SHP77 (cell line): ENCODE data around the gene EHMT1.
"Not testable (repeated sequence)": the region's sequence is repeated elsewhere in the genome, so short reads cannot be mapped to it uniquely, and the experiment has no call there.

ENCODE experiments used
- DNase-seq, 2 experiments: peaks; one replicate each; lab custom pipeline; 2025; lab: John Stamatoyannopoulos, UW

The EHMT1 gene

DNA sequence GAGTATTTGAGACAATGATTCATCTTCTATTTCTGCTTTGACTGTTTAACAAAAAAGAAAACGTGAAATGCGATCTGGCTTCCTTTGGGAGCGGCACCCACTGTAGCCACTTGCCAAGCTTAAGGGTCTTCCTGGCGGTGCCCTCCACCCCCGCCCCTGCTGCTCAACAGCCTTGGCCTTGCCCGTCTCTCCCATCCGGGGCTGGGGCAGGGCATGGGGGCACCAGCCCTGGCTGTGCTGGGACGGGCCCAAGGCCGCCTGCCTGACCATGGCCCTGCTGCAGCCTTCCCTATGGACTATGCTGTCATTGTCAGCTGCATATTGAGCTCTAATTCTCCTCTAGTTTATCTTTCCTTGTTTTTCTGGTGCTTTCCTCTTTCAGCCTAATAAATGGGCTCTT, 143.0 kb downstream of the EHMT1 start:
- no peak for DNase-seq

DNA sequence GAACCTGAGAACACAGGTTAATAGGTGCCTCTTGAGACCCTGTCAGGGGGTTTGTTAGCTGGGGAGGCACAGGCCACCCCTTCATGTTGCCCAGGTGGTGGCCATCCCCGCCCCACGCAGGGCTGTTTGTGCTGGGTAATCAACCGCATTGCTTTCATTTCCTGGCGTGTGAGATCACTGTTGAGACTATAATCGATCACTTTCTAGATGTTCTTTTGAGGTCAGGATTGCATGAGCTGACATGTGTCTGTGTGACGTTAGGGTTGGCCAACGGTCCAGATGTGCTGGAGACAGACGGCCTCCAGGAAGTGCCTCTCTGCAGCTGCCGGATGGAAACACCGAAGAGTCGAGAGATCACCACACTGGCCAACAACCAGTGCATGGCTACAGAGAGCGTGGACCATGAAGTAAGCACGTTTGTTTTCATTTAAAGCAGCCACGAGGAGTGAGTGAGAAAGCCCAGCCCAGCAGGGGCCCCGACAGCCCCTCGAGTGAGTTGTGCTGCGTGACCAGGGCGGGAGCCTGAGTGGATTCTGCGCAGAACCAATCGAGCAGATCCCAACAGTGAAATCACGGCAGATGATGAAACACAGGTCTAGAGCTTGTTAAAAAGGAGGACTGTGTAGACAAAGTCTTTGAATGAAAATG, 143.7 kb downstream of the EHMT1 start:
- DNase-seq: no peak

DNA sequence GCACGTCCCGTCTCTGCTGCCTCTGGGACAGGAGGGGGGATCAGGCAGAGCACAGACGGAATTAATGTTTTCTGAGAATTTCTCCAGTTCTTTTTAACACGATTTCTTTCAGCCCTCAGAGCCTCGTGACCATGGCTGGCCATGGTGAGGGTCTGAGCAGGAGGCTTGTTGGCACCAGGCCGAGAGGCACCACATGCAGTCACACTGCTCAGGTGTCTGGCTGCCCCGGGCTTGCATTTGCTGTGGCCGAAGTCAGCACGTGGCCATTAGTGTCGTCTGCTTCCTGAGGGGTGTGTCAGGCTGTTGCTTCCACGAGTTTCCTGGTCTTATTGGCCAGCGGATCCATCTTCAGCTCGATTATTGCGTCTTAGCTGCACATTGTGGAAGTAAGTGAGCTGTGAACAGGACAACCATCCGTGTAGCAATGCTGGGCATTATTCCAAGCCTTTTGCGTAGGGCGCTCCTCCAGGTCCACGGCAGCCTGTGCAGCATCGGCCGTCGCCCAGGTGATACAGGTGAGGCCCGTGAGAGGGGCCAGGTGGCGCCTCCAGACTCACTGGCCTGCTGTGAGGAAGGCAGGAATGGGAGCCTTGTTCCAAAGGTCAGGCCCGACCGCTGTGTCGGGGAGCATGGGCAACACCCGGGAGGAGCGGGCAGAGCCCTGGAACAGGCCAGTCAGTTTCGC, 144.6 kb downstream of the EHMT1 start:
- DNase-seq: no peak

DNA sequence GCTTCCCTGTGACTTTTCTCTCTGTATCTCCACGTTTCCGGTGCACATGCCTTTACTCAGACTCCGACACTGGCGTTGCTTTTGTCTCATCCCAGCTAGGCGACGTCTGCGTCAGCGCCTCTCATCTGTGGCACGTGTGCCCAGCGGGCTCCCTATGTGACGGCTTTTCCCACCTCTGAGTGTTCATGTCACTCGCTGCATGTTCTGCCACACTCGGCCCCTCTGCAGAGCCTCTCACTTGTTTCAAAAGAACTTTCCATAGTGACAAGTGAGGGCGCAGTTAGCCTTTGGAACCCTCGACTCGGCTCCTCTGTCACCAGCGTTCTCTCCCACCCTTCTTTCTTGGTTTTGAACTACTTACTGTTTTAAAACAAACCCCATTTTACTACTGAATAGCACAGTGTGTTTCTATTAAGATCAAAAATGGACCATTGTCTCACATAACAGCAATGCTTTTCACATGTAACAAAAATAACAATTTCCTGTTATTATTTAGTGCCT, 145.4 kb downstream of the EHMT1 start:
- DNase-seq: no peak

DNA sequence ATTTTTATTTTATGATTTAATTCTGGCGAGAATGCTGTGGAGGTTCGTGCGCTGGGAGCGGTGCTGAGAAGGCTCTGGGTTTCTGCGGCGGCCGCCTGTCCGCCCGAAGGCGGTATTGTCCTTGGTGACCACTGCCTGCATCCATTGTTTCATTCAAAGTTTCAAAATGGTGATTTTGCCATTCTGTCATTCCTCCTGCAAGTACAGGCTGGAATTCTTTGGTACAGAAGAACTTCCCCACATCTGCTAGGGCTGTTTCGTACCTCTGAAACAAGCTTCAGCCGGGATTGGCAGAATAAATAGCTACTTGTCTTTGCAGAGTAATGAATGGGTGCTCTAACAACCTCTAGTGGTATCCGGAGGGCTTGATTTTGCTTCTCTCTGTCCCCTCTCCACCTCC, 146.2 kb downstream of the EHMT1 start:
- no peak for DNase-seq

DNA sequence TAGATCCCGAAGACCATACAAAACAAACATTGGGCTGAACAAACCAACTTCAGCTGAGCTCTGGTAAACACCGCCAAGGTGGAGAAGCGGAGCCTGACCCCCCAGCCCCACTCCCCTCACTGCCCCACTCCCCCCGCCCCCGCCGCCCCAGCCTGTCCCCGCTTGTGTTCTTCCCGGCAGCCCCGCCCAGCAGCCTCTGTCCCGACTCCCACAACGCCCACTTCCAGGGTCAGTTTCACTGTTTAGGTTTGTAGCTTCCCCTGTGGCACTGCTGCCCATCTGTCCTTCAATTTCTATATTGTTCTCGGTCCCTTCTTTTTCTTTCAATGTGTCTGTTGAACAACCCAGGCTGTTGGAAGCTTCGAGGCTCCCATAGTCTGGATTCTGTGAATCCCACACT, 146.7 kb downstream of the EHMT1 start:
- DNase-seq: no peak

DNA sequence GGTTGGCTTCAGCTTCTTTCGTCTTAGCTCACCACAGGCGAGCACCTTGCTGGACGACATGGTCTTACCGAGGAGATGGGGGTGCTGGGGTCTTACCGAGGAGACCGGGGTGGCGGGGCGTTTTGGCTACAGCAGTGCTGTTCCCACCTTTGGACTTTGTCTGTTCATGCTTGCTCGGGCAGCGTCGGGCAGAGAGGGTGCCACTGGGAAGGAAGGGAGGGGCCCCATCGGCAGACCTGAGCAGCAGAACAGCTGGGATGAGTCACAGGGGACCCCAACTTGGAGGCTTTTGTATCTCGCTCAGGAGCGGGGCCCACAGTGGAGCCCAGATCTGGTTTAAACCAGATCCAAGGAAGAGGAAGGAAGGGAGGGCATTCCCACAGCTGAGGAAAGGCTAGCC, 152.8 kb downstream of the EHMT1 start:
- no peak for DNase-seq

DNA sequence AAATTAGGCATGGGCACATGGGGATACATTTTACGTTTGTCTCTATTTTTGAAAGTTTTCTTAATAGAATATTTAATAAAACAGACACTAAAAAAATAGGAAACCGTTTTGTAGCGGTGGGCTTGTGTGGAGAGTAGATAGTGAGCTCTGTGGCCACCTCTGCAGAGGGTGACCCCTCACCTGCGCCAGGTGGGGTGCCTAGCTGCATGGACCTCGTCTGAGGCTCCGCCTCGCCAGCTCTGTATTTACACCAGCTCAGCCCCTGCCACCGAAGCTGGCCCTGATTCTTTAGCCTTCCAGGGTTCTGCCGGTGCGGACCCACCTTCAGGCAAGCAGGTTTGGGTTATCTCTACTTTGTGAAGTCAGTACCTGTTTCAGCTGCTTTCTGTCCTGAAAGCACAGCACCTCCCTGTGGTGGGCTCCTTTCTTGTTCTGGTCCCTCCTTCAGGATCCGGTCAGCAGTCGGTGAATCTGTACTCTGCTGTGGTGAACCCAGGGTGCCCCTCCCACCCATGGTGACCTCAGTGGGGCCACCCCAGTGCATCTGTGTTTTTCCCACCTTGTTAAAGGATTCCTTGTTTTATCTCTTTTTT, 153.6 kb downstream of the EHMT1 start:
- DNase-seq: no peak

DNA sequence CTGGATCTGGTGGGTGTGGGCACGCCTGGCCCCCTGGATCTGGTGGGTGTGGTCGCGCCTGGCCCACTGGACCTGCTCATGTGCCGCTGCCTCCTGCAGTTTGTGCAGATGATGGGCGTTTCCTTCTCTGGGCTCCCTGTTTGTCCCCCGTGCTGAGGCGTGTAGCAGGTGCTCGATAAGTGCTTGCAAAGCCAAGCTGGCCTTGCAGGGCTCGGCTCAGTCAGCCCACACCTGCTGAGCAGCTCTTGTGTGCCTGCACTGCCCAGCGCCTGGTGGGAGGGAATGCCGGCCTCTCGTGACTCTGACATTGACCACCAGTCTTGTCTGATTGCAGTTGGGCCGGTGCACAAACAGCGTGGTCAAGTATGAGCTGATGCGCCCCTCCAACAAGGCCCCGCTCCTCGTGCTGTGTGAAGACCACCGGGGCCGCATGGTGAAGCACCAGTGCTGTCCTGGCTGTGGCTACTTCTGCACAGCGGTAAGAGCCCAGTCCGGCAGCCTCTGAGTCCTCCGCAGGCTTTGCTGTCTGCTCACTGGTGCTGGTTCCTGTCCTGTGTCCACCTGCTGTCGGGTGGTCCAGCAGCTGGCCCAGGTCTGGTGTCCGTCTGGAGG, 156.1 kb downstream of the EHMT1 start:
- DNase-seq: peak; percentile 71 to 78

DNA sequence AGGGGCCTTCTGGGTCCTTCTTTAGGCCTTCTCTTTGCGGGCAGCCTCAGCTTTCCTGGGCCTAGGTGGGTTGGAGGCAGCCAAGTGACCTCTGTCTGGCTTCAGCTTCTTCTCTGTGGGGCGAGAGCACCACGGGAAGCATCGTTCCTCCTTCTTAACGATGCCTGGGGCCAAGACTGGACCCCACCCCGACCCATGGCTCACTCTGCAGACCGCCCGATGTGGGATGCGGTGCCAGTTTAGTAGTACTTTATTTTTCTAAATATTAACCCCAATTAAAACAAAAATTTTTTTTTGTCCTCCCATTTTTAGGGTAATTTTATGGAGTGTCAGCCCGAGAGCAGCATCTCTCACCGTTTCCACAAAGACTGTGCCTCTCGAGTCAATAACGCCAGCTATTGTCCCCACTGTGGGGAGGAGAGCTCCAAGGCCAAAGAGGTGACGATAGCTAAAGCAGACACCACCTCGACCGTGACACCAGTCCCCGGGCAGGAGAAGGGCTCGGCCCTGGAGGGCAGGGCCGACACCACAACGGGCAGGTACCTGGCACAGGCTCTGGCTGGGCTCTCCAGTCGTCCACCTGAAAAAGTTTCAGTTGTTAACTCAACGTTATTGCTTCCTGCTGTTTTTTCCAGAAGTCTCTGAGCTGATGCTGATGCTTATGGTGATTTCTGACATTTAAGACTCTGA, 157.6 kb downstream of the EHMT1 start:
- no peak for DNase-seq

DNA sequence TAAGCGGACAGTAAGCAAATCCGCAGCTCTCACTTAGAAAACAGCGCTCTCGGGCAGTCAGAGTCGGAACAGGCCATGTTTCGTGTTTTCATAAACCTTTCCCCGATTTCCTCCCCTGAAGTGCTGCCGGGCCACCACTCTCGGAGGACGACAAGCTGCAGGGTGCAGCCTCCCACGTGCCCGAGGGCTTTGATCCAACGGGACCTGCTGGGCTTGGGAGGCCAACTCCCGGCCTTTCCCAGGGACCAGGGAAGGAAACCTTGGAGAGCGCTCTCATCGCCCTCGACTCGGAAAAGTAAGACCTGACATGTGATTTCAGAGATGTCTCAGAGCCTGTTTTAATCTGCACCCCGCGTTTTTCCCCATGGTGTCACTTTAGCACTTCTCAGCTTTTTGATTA, 159.0 kb downstream of the EHMT1 start:
- DNase-seq: no peak

DNA sequence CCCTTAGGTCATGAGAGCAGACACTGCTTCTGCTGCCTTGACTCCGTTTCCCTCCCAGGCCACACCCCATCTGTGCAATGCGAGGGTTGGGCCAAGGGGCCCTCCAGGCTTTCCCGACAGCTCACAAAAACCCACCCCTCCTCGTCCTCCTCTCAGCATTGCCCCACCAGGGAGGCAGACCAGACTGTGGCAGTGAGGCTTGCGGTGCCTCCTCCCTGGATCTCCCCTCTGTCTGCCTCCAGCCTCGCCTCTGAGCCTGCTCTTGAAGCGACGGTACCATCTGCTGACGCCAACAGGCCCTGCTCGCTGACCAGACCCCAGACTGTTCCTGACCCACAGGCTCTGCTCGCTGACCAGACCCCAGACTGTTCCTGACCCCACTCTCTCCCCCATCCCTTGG, 159.5 kb downstream of the EHMT1 start:
- no peak for DNase-seq

DNA sequence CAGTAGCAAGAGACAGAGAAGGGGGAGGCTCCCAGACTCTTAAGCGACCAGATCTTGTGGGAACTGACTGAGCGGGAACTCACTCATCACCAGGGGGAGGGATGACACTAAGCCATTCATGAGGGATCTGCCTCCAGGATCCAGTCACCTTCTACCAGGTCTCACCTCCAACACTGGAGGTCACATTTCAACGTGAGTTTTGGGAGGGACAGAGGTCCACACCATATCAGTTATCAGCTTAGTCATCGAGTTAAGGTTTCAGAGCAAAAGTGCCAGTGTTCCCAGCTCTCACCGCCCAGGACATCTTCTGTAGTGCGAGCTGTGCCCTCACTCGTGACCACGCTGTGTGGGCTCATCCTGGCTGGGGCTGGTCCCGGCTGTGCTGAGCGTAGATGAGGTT, 160.1 kb downstream of the EHMT1 start:
- DNase-seq: no peak

DNA sequence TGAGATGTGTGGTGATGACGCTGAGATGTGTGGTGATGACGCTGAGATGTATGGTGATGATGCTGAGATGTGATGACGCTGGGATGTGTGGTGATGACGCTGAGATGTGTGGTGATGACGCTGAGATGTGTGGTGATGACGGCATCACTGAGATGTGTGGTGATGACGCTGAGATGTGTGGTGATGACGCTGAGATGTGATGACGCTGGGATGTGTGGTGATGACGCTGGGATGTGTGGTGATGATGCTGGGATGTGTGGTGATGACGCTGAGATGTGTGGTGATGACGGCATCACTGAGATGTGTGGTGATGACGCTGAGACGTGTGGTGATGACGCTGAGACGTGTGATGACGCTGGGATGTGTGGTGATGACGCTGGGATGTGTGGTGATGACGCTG, 161.2 kb downstream of the EHMT1 start:
- not testable (repeated sequence) for DNase-seq

DNA sequence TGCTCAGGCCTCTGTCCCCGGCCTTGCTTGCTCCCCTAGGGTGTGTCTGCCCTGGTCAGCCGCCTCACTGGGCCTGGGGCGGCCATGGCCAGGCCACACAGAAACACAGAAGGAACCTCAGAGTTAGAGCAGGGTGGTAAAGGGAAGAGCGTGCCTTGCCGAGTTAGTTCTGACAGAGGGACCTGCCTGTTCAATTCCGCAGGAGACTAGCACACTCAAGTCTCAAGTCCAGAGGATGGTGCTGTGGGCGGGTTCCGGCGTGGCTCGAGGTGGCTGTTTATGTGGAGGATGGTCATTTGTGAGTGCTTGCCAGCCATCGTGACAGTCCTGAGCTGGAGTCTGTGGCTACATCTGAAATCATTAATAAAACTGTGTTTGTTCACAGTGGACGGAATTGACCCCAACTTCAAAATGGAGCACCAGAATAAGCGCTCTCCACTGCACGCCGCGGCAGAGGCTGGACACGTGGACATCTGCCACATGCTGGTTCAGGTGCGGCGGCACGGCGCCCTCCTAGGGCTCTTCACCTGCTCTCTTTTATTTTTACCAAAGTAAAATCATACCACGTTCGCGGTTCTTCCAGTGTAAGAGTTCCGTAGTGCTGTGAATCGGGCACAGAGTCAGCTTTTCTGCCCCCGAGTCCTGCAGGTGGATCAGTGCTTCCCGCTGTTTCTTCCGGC, 163.2 kb downstream of the EHMT1 start:
- no peak for DNase-seq

DNA sequence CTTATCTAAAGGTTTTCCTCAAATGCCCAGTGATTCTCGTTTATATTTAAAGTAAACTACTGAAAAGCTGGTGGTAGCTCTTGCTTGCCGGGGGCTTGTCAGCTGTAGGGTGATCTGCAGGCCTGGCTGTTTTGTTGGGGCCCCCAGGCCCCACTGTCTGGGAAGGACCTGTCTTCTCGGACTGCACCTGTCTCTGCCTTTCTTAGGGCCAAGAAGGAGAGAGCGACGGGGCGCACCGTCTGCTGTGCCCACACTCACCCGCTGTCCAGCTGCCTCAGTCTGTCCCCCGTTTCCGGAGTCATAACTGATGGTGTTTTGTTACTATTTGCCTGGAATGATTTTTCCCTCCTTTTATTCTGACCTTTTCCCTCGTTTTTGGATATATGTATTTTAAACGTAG, 164.7 kb downstream of the EHMT1 start:
- no peak for DNase-seq

DNA sequence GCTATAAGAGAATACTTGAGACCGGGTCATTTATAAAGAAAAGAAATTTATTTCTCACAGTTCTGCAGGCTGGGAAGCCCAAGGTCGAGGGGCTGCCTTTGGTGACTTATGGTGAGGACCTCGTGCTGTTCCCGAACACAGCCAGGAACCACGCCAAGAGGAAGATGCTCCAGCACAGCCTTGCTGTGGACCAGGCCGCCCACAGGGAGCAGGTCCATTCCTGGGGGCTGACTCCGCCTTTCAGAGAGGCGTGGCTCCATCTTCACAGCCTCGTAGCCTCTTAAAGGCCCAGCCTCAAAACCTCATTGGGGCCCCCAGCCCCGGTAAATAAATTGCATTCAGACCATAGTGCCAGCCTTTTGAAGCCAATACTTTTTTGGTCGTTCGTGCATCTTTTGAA, 165.2 kb downstream of the EHMT1 start:
- DNase-seq: no peak

DNA sequence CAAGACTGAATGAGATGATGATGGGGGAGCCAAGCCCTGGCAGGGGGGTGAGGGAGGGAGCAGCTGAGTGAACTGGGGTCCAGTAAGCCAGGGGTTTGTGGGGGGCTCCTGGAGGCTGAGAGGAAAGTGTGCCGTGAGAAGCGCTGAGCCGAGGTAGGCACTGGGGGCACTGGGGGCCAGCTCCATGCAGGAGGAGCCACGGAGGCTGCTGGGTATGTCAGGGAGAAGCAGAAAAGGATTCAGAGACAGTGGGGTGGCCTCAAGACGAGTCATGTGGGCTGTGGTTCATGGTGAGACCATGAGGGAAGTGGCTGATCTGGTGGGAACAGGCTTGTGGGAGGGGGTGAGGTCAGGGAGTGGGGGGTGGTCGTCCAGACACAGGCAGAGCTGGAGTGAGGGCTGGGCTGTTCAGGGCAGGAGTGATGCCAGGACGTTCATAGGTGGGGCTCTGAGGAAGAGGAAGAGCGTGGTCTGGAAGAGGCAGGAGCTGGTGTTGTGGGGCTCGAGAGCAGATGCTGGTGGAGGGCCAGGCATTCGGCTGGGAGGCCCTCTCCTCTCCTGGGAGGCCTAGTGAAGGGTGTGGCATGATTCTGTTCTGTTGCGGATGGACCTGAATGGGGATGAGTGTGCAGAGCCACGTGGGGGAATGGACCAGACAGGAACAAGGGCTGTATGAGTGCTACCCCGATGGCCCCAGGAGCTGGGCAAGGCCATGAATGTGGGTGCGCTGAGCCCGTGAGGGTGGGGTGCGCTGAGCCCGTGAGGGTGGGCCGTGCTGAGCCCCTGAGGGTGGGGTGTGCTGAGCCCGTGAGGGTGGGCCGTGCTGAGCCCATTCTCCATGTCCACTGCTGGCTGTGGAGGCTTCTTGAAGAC, 166.1 kb downstream of the EHMT1 start:
- no peak for DNase-seq

DNA sequence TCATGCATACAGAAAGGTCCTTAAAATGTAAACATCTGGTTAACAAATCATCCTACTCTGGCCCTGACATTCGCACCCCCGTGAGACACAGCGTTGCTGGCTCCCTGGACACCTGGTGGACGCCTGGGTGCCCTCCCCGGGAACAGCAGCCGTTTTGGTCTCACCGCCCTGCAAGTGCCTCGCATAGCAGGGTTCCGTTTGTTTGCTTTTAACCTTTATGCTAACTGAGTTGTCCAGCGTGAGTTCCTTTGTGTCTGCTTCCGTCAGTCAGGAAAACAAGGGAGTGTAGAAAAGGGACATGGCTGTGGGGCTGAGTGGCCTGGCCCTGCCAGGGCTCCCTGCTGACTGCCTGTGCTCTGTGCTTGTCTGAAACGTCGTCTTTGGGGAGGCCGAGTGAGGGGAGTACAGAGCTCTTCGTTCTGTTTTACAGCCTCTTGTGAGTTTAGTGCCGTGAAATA, 166.9 kb downstream of the EHMT1 start:
- DNase-seq: peak; percentile 49 to 51

DNA sequence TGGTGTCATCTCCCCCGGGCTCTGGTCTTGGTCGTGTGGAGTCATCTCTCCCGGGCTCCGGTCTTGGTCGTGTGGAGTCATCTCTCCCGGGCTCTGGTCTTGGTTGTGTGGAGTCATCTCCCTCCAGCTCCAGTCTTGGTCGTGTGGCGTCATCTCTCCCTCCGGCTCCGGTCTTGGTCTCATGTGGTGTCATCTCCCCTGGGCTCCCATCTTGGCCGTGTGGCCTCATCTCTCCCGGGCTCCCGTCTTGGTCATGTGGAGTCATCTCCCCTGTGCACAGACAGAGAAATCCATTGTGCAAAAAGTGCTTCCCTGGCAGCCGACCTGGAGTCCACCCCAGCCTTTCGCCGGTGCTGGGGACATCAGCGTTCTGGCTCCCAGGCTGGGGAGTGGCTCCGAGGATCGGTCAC, 167.7 kb downstream of the EHMT1 start:
- DNase-seq: no peak

DNA sequence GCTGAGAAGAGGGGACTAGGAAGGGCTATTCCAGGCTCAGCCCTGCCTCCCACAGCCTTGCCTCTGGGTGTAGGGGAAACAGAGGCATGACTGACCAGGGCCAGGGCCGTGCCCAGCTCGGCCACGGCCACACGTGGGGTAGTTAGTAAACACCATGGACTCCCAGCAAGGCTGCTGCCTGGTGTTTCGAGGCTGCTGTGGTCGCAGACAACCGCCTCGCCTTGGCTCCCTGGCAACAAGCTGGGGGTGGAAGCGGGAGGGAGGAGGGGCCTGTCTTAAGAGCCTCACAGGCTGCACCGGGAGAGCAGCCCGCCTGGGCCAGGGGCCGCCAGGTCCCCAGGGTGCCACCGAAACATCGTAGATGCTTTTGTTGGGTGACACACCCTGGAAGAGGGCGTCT, 168.6 kb downstream of the EHMT1 start:
- DNase-seq: no peak
